T-helper 1 cell treated with Interleukin-12 subunit alpha and Interleukin-12 subunit beta and Interleukin-4 antibody, amounts not matched to agents 30 μg/mL and 1 μg/mL, for 36 hours (primary cell): Measurements from ENCODE around the gene NARS2.
"Not testable (repeated sequence)": the region's sequence is repeated elsewhere in the genome, so short reads cannot be mapped to it uniquely, and the experiment has no call there.

Experiments used
- H3K27ac Mint-ChIP-seq: one replicate; pipeline ENCODE4 v1.8.0; 2021; ENCODE audit warnings: mild to moderate bottlenecking, mixed read lengths
- H3K27me3 Mint-ChIP-seq: one replicate; pipeline ENCODE4 v1.8.0; 2021; ENCODE audit warnings: low read depth, mixed read lengths
- H3K36me3 Mint-ChIP-seq: one replicate; pipeline ENCODE4 v1.8.0; 2021; ENCODE audit warnings: low read depth, mixed read lengths
- H3K4me1 Mint-ChIP-seq: one replicate; pipeline ENCODE4 v1.8.0; 2021; ENCODE audit warnings: low read depth, mixed read lengths
- H3K4me3 Mint-ChIP-seq: one replicate; pipeline ENCODE4 v1.8.0; 2021; ENCODE audit warnings: mild to moderate bottlenecking, moderate library complexity, mixed read lengths
- H3K9me3 Mint-ChIP-seq: one replicate; pipeline ENCODE4 v1.8.0; 2021; ENCODE audit warnings: mixed read lengths

NARS2 gene, protein sequence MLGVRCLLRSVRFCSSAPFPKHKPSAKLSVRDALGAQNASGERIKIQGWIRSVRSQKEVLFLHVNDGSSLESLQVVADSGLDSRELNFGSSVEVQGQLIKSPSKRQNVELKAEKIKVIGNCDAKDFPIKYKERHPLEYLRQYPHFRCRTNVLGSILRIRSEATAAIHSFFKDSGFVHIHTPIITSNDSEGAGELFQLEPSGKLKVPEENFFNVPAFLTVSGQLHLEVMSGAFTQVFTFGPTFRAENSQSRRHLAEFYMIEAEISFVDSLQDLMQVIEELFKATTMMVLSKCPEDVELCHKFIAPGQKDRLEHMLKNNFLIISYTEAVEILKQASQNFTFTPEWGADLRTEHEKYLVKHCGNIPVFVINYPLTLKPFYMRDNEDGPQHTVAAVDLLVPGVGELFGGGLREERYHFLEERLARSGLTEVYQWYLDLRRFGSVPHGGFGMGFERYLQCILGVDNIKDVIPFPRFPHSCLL

DNA sequence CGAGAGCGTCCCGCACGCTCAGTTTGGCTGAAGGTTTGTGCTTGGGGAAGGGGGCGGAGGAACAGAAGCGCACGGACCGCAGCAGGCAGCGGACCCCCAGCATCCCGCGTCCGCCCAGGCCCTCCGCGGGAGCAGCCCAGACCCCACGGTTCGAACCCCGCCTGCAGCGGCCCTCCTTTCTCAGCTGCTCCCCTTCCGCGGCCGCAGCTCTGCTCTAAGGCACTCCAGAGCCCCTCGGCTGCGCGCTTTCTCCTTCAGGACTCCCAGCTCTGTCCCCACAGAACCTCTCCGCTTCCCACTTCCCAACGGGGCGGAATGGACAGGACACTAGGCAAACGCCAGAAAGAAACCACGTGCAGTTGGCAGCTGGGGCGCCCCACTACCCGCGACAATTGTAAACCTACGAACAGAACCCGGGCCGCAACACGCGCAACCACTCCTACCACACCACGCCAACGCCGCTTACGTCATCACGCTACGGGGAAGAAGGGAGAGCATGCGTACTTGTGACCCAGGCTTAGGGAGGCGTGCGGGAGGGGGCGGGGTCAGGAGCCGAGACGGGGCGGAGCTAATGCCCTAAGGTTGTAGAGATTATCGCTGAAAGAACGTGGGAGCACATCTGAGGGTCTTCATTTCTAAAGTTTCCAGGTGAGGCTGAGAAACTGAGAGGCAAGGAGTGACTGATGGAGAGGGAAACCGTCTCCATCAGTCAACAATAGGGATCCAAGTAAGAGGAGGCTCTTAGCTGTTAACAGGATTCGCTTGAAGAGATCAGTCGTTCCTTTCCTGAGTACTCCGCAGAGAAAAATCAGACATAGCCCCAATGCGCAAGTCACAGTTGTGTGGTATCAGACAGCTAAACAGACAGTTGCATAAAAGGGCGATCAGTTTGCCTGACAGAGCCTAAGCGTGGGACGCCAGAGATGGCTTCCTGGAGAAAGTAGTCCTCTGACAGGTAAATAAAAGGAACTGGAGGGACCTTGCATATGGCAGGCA lies at the start of gene NARS2:
Gene NARS2, minus strand, starts transcription at position 479 of the 996 bp plus-strand sequence. Its CDS starts 376 bp downstream, at position 103.
- Mint-ChIP-seq H3K27ac (peak within 1 kb of the TSS; percentile 89), H3K27me3 (no peaks in the 10 kb centered on the region), H3K9me3 (no peaks in the 10 kb centered on the region), H3K4me1 (peaks cover 30% of the 10 kb centered on the region), H3K36me3 (peaks cover 10% of the 10 kb centered on the region), H3K4me3 (peak within 1 kb of the TSS; percentile 93)

DNA sequence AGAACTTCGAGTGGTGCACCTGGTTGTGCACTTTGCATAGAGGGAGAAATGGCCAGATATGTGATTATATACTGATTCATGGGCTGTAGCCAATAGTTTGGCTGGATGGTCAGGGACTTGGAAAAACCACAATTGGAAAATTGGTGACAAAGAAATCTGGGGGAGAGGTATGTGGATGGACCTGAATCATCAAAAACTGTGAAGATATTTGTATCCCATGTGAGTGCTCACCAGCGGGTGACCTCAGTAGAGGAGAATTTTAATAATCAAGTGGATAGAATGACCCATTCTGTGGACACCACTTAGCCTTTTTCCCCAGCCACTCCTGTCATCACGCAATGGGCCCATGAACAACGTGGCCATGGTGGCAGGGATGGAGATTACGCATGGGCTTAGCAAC lies 48.0 kb upstream of the NARS2 start:
- Mint-ChIP-seq H3K36me3 (no peaks in the 10 kb centered on the region), H3K27me3 (peaks cover 7% of the 10 kb centered on the region), H3K4me1 (no peaks in the 10 kb centered on the region), H3K27ac (no peak overlapping the region), H3K9me3 (peaks cover 9% of the 10 kb centered on the region), H3K4me3 (no peak overlapping the region)

DNA sequence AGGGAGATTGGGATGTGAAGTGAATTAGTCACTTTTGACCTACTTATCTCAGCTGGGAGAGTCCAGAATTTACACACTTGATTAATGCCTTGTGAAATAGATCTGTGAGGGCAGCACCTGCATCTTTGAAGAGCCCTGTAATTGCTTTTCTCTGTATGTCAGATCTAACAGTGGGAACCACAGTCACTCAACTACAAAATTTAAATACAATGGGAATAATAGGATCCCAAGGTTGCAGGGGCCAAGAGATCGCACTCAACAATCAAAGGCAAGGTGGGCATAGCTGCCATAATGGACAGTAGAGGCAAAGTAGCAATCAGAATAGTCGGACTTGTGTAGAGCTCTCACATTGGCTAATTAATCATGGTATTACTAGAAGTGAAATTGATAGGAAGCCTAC lies 45.5 kb upstream of the NARS2 start:
- H3K27me3 Mint-ChIP-seq = peaks cover 7% of the 10 kb centered on the region
- no peaks in the 10 kb centered on the region for H3K4me1 Mint-ChIP-seq
- no peak overlapping the region for H3K4me3 Mint-ChIP-seq
- peaks cover 9% of the 10 kb centered on the region for H3K9me3 Mint-ChIP-seq
- no peak overlapping the region for H3K27ac Mint-ChIP-seq
- H3K36me3 Mint-ChIP-seq = no peaks in the 10 kb centered on the region

DNA sequence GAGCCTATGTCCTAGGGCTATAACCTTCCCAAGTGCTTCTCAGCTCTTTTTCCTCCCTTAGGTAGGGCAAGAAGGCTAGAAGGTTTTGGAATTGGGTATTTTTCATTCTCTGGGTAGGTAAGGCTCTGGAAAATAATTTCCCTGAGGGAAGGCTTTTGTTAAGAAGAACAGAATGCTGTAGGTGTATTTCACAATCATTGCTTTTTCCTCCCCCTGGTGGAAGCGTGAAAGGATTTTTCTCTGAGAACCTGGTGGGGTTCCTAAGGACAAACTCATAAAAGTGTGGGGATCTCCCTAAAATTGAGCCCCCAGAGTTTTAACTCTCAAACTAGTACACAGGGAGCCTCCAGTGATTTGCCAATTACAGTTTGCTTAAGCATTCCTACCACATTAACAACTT lies 41.1 kb upstream of the NARS2 start:
- H3K4me3 Mint-ChIP-seq = no peak overlapping the region
- no peaks in the 10 kb centered on the region for H3K4me1 Mint-ChIP-seq

DNA sequence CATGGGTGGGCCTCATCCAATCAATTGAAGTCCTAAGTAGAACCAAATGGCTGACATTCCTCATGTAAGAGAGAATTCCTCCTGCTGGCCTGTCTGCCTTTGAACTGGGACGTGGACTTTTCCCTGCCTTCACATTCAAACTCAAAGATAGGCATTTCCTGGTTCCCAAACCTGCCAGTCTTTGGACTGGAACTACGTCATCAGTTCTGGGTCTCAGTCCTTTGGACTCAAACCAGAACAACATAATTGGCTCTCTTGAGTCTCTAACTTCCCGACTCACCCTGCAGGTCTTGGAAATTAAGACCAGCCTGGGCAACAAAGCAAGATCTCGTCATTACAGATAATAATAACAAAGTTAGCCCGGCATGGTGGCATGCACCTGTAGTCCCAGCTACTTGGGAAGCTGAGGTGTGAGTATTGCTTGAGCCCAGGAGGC lies 38.7 kb upstream of the NARS2 start:
- Mint-ChIP-seq H3K36me3 (no peaks in the 10 kb centered on the region), H3K9me3 (no peaks in the 10 kb centered on the region), H3K4me1 (no peaks in the 10 kb centered on the region), H3K4me3 (no peak overlapping the region), H3K27ac (no peak overlapping the region), H3K27me3 (peaks cover 5% of the 10 kb centered on the region)

More for the DNA sequence above, 41.1 kb upstream of the NARS2 start:
- Mint-ChIP-seq H3K9me3 (peaks cover 9% of the 10 kb centered on the region), H3K27ac (no peak overlapping the region), H3K36me3 (no peaks in the 10 kb centered on the region), H3K27me3 (peaks cover 2% of the 10 kb centered on the region)

DNA sequence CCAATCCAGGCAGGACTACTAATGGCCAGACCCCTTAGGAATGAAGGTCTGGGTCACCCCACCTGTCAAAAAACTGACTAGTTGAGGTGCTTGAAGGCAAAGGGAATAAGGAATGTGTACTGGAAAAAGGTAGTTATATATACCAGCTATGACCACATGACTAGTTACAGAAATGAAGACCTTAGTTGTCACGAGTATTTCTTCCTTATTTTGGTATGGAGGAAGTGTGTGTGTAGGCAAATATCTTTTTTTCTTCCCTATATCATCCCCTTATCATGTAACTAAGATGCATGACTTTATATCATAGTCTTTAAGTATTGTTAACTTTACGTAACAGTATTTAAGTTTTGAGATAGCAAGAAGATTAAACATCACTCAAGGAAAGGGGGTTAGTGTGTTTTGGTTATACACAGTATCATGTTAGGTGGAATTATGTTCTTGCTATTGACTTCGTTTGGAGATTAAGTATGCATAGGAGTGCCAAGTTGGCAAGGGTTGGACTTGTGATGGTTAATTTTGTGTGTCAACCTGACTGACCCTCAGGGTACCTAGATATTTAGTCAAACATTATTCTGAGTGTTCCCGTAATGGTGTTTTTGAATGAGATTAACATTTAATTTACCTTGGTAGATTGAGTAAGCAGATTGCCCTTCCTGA lies 38.2 kb upstream of the NARS2 start:
- no peaks in the 10 kb centered on the region for H3K4me1 Mint-ChIP-seq
- no peak overlapping the region for H3K4me3 Mint-ChIP-seq
- no peaks in the 10 kb centered on the region for H3K9me3 Mint-ChIP-seq
- no peaks in the 10 kb centered on the region for H3K36me3 Mint-ChIP-seq
- peaks cover 9% of the 10 kb centered on the region for H3K27me3 Mint-ChIP-seq
- H3K27ac Mint-ChIP-seq = no peak overlapping the region

DNA sequence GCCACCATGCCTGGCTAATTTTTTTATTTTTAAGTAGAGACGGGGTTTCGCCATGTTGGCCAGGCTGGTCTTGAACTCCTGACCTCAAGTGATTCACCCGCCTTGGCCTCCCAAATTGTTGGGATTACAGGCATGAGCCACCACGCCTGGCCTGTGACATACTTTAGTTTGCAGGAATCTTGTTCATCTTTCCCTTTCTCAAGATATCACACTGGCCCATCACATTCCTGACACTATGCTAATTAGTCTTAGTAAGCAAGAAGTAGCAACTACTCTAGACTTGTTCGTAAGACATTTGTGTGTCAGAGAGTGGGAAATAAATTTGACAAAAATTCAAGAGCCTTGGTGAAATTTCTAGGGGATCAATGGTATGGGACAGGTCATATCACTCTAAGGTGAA lies 34.7 kb upstream of the NARS2 start:
- not testable (repeated sequence) for H3K9me3 Mint-ChIP-seq, H3K4me3 Mint-ChIP-seq, H3K36me3 Mint-ChIP-seq, H3K27me3 Mint-ChIP-seq, H3K27ac Mint-ChIP-seq, H3K4me1 Mint-ChIP-seq

DNA sequence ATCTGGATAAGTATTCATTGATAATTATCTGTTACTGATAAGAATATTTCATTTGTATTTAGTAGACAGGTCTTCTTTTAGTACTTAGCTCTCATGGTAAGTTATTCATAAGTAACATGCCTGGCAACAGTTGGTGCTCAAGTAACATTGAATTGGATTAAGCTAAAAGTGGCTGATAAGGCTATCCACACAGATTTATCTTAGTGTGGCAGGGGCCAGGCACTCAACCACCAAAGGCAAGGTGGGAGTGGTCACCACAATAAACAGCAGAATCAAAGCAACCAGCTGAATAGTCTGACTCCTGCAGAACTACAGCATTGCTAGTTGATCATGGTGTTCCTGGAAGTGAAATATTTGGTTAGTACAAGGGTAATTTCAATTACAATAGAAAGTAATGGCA lies 33.0 kb upstream of the NARS2 start:
- no peak overlapping the region for H3K4me3 Mint-ChIP-seq
- no peaks in the 10 kb centered on the region for H3K4me1 Mint-ChIP-seq
- no peaks in the 10 kb centered on the region for H3K36me3 Mint-ChIP-seq
- no peak overlapping the region for H3K27ac Mint-ChIP-seq
- no peaks in the 10 kb centered on the region for H3K9me3 Mint-ChIP-seq
- peaks cover 6% of the 10 kb centered on the region for H3K27me3 Mint-ChIP-seq

DNA sequence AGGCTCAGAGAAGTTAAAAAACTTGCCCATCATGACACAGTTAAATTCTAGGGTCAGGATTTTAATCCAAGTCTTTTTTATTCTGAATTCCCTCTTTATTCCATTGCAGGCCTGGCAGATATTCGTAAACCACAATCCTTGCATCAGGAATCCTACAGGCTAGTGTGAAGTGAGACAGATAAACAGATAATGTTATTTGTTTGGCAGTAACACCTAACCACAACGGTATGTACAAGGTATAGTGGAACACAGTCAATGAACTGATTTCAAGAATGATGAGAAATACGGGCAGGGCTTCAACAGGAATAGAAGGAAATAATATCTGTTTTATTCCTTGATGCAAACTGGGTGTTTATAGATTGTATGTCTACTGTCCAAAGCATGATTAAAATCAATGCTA lies 32.0 kb upstream of the NARS2 start:
- H3K27ac Mint-ChIP-seq = no peak overlapping the region
- no peaks in the 10 kb centered on the region for H3K9me3 Mint-ChIP-seq
- H3K27me3 Mint-ChIP-seq = peaks cover 12% of the 10 kb centered on the region
- no peaks in the 10 kb centered on the region for H3K4me1 Mint-ChIP-seq
- no peaks in the 10 kb centered on the region for H3K36me3 Mint-ChIP-seq
- no peak overlapping the region for H3K4me3 Mint-ChIP-seq

DNA sequence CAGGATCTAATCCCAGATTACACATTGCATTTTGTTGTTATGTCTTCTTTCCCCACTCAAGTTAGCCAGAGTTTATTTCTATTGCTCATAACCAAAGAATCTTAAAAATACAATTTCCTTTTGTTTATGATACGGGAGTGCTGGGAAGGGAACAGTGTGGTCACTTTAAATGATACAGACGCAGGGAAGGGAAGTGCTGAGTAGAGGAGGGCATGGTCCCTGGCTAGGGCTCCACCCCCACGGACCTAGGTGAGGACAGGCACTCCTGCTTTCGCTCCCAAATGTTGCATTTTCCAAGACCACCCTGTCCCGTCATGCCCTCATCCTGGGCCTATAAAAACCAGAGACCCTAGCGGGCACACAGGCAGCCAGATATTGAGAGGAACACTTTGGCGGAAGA lies 30.6 kb upstream of the NARS2 start:
- Mint-ChIP-seq H3K4me3 (no peak overlapping the region), H3K4me1 (no peaks in the 10 kb centered on the region), H3K27ac (no peak overlapping the region), H3K27me3 (peaks cover 23% of the 10 kb centered on the region), H3K9me3 (no peaks in the 10 kb centered on the region), H3K36me3 (no peaks in the 10 kb centered on the region)

DNA sequence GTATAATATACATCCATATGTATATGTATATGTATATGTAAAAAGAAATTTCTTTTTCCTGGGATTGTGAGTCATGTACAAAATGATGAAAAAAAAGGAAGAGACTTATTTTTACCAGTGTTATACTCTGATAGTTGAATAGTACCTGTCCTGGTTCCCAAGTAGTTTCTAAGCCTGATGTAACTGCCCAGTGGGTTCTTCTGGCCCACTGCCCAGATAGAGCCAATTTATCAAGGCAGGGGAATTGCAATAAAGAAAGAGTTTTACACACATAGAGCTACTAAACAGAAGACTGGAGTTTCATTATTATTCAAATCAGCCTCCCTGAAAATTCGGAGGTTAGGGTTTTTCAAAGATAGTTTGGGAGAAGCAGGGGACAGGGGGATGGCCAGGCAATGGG lies 29.1 kb upstream of the NARS2 start:
- H3K9me3 Mint-ChIP-seq = no peaks in the 10 kb centered on the region
- H3K27me3 Mint-ChIP-seq = peaks cover 38% of the 10 kb centered on the region
- no peak overlapping the region for H3K4me3 Mint-ChIP-seq
- H3K27ac Mint-ChIP-seq = no peak overlapping the region
- H3K4me1 Mint-ChIP-seq = no peaks in the 10 kb centered on the region
- H3K36me3 Mint-ChIP-seq = no peaks in the 10 kb centered on the region

DNA sequence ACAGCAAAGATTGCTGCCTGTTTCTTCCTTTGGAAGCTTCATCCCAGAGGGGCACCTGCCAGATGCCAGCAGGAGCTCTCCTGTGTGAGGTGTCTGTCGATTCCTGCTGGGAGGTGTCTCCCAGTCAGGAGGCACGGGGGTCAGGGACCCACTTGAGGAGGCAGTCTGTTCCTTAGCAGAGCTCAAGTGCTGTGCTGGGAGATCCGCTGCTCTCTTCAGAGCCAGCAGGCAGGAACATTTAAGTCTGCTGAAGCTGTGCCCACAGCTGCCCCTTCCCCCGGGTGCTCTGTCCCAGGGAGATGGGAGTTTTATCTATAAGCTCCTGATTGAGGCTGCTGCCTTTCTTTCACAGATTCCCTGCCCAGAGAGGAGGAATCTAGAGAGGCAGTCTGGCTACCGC lies 28.1 kb upstream of the NARS2 start:
- H3K27me3 Mint-ChIP-seq = peaks cover 37% of the 10 kb centered on the region
- not testable (repeated sequence) for H3K27ac Mint-ChIP-seq, H3K4me1 Mint-ChIP-seq, H3K9me3 Mint-ChIP-seq, H3K36me3 Mint-ChIP-seq, H3K4me3 Mint-ChIP-seq

DNA sequence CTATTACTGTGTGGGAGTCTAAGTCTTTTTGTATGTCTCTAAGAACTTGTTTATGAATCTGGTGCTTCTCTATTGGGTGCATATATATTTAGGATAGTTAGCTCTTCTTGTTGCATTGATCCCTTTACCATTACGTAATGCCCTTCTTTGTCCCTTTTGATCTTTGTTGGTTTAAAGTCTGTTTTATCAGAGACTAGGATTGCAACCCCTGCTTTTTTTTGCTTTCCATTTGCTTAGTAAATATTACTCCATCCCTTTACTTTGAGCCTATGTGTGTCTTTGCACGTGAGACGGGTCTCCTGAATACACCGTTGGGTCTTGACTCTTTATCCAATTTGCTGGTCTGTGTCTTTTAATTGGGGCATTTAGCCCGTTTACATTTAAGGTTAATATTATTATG lies 26.4 kb upstream of the NARS2 start:
- H3K4me1 Mint-ChIP-seq, H3K27ac Mint-ChIP-seq, H3K4me3 Mint-ChIP-seq, H3K36me3 Mint-ChIP-seq, H3K9me3 Mint-ChIP-seq: not testable (repeated sequence)
- H3K27me3 Mint-ChIP-seq = peaks cover 37% of the 10 kb centered on the region

DNA sequence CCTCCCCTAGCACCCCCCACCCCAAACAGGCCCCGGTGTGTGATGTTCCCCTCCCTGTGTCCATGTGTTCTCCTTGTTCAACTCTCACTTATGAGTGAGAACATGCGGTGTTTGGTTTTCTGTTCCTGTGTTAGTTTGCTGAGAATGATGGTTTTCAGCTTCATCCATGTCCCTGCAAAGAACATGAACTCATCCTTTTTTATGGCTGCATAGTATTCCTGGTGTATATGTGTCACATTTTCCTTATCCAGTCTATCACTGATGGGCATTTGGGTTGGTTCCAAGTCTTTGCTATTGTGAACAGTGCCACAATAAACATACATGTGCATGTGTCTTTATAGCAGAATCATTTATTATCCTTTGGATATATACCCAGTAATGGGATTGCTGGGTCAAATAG lies 22.9 kb upstream of the NARS2 start:
- not testable (repeated sequence) for H3K4me3 Mint-ChIP-seq, H3K27ac Mint-ChIP-seq, H3K9me3 Mint-ChIP-seq, H3K4me1 Mint-ChIP-seq, H3K36me3 Mint-ChIP-seq
- H3K27me3 Mint-ChIP-seq = peaks cover 44% of the 10 kb centered on the region
